ENCODE results near the gene PGS1.

The PGS1 gene

GRCh38 chr17:78408476-78409050, 30.1 kb downstream of the PGS1 start:
- DNase-seq (ENCODE audit: low spot score) = peak; percentile 20

GRCh38 chr17:78409191-78409928, 30.9 kb downstream of the PGS1 start:
- peak; percentile 87 for DNase-seq (ENCODE audit: low spot score)

- DNase-seq (ENCODE audit: low spot score) = no peak
Observed at GRCh38 chr17:78411241-78411857, 32.9 kb downstream of the PGS1 start.

- no peak for DNase-seq (ENCODE audit: low spot score)
Observed at GRCh38 chr17:78412403-78412802, 34.0 kb downstream of the PGS1 start.

GRCh38 chr17:78414178-78415162, 36.0 kb downstream of the PGS1 start:
- no peak for DNase-seq (ENCODE audit: low spot score)

GRCh38 chr17:78415821-78416711, 37.6 kb downstream of the PGS1 start:
- no peak for DNase-seq (ENCODE audit: low spot score)

GRCh38 chr17:78416791-78417530, 38.5 kb downstream of the PGS1 start:
- no peak for DNase-seq (ENCODE audit: low spot score)

- DNase-seq (ENCODE audit: low spot score) = no peak
Observed at GRCh38 chr17:78417531-78417909, 39.1 kb downstream of the PGS1 start.

- DNase-seq (ENCODE audit: low spot score) = no peak
Observed at GRCh38 chr17:78418326-78419026, 40.0 kb downstream of the PGS1 start.

GRCh38 chr17:78419970-78420815, 41.7 kb downstream of the PGS1 start:
- DNase-seq (ENCODE audit: low spot score) = no peak

- DNase-seq (ENCODE audit: low spot score) = no peak
Observed at GRCh38 chr17:78421084-78421533, 42.7 kb downstream of the PGS1 start.

- peak; percentile 59 for DNase-seq (ENCODE audit: low spot score)
Observed at GRCh38 chr17:78421534-78422266, 43.3 kb downstream of the PGS1 start.

- DNase-seq (ENCODE audit: low spot score) = no peak
Observed at GRCh38 chr17:78422267-78422605, 43.8 kb downstream of the PGS1 start.

GRCh38 chr17:78422872-78423588, 44.6 kb downstream of the PGS1 start:
- no peak for DNase-seq (ENCODE audit: low spot score)

GRCh38 chr17:78423961-78424675, 45.7 kb downstream of the PGS1 start:
- no peak for DNase-seq (ENCODE audit: low spot score)

- no peak for DNase-seq (ENCODE audit: low spot score)
Observed at GRCh38 chr17:78425429-78425828, 47.0 kb downstream of the PGS1 start.

All from LoVo (cell line).